Activated naive CD4-positive, alpha-beta T cell treated with anti-CD3 and anti-CD28 coated beads, Interleukin-2, amount 50 U/mL, for 72 hours (primary cell): Measurements from ENCODE around the gene PRR18. TPM values are rescaled to one million over a fixed set of nuclear protein-coding genes. Genes with fewer than 3 reads are reported as not detected.

ENCODE experiments used
- ATAC-seq, 2 donors: fragments of 150-1000 bp; cut with Tn5 transposase; 2 replicates each; pipeline ENCODE4 v1.10.0; 2021; ENCODE audit warnings: mild to moderate bottlenecking in 2 of 2, moderate library complexity in 2 of 2
- DNase-seq, 2 donors: peaks; one replicate each; pipeline ENCODE4 v3.0.0; 2021 to 2022; ENCODE audit warnings: low spot score in 2 of 2
- H3K27ac Mint-ChIP-seq, 2 donors: one replicate each; pipeline ENCODE4 v1.8.0; 2022; ENCODE audit warnings: mild to moderate bottlenecking in 2 of 2, mixed read lengths in 2 of 2
- H3K36me3 Mint-ChIP-seq, 2 donors: one replicate each; pipeline ENCODE4 v1.8.0; 2022; ENCODE audit warnings: mixed read lengths in 2 of 2
- H3K9me3 Mint-ChIP-seq, 2 donors: one replicate each; pipeline ENCODE4 v1.8.0; 2022; ENCODE audit warnings: mixed read lengths in 2 of 2
- total RNA-seq, 2 donors: library from RNA; stranded (reverse); gene quantifications; one replicate each; pipeline ENCODE4 v1.2.3, GENCODE V29; 2022

Gene PRR18
- total RNA-seq, 2 donors from 2014 or later: 0.14 TPM; not detected in 1

GRCh38 chr6:166293731-166294584 is 14.2 kb downstream of the PRR18 start:
- ATAC-seq (no peak), DNase-seq (no peak)
- H3K9me3 Mint-ChIP-seq: no peaks in the 10 kb centered on the region
- H3K36me3 Mint-ChIP-seq: no peaks in the 10 kb centered on the region
- no peak overlapping the region for H3K27ac Mint-ChIP-seq

GRCh38 chr6:166289207-166290060 is 18.8 kb downstream of the PRR18 start:
- DNase-seq (no peak), ATAC-seq (peak; percentile 72 to 82)
- no peak overlapping the region for H3K27ac Mint-ChIP-seq
- no peaks in the 10 kb centered on the region for H3K9me3 Mint-ChIP-seq
- no peaks in the 10 kb centered on the region for H3K36me3 Mint-ChIP-seq

GRCh38 chr6:166286839-166287271 is 21.3 kb downstream of the PRR18 start:
- no peak for DNase-seq
- Mint-ChIP-seq H3K27ac (no peak overlapping the region), H3K9me3 (no peaks in the 10 kb centered on the region), H3K36me3 (no peaks in the 10 kb centered on the region)
- ATAC-seq: peak; percentile 21 to 39

GRCh38 chr6:166285233-166285632 is 23.0 kb downstream of the PRR18 start:
- ATAC-seq (no peak), DNase-seq (no peak)
- Mint-ChIP-seq H3K27ac (no peak overlapping the region), H3K36me3 (no peaks in the 10 kb centered on the region), H3K9me3 (no peaks in the 10 kb centered on the region)

DNA sequence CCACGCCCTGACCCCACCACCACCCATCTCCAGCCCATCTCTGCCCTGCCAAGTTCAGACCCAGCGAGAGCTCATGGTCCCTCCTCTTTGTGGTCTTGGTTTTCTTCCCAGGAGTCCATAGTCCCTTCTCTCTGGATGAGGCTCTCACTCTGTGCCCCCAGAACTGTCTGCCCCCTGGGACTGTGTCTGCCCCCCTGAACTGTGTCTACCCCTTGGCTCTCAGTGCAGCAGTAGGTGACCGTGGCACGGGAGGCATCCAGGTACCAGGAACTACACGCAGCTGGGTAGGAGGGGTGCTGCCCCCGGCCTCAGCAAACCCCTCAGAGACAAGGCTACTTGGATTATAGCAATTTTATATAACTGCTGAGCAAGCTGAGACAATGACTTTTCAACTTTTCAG is 23.6 kb downstream of the PRR18 start:
- DNase-seq (no peak), ATAC-seq (no peak)
- Mint-ChIP-seq H3K9me3 (no peaks in the 10 kb centered on the region), H3K36me3 (no peaks in the 10 kb centered on the region), H3K27ac (no peak overlapping the region)

GRCh38 chr6:166282394-166283032 is 25.7 kb downstream of the PRR18 start:
- H3K27ac Mint-ChIP-seq: no peak overlapping the region
- DNase-seq (no peak), ATAC-seq (no peak)

GRCh38 chr6:166281104-166281503 is 27.1 kb downstream of the PRR18 start:
- Mint-ChIP-seq H3K36me3 (no peaks in the 10 kb centered on the region), H3K27ac (no peak overlapping the region), H3K9me3 (no peaks in the 10 kb centered on the region)
- no peak for ATAC-seq
- DNase-seq: no peak

More at GRCh38 chr6:166282394-166283032, 25.7 kb downstream of the PRR18 start:
- Mint-ChIP-seq H3K36me3 (no peaks in the 10 kb centered on the region), H3K9me3 (no peaks in the 10 kb centered on the region)

DNA sequence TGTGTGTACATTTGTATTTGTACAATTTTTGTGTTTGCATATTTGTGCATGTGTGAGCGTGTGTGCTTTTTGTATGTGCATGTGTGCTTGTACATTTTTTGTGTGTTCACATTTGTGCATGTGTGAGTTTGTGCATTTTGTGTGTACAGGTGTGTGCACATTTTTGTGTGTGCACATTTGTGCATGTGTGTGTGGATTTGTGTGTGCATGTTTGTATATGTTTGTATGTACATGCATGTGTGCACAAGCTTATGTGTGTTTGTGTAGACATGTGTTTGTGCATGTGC is 28.9 kb downstream of the PRR18 start:
- Mint-ChIP-seq H3K27ac (no peak overlapping the region), H3K36me3 (no peaks in the 10 kb centered on the region), H3K9me3 (no peaks in the 10 kb centered on the region)
- no peak for DNase-seq
- ATAC-seq: no peak

DNA sequence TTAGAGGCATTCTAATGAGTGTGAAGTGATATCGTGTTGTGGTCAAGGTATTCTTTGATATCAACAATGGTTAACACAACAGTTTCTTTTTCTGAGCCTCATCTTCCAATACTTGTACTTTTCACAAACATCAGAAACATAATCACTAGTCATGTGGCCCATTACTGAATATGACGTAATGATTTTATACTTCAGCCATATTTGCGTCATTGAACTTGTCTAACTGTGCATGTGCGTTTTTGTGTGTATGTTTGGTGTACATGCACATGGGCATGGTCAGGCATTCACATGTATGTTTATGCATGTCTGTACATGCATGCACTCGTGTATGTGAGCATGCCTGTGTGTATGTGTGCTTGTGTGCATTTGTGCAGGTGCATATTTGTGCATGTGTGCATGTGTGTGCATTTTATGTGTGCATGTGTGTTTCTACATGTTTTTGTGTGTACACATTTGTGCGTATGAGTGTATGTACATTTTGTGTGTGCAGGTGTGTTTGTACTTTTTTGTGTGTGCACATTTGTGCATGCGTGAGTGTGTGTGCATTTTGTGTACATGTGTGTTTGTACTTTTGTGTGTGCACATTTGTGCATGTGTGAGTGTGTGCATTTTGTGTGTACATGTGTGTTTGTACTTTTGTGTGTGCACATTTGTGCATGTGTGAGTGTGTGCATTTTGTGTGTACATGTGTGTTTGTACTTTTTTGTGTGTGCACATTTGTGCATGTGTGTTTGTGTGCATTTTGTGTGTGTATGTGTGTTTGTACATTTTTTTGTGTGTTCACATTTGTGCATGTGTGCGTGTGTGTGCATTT is 29.4 kb downstream of the PRR18 start:
- no peak for DNase-seq
- no peak for ATAC-seq
- no peaks in the 10 kb centered on the region for H3K9me3 Mint-ChIP-seq
- no peaks in the 10 kb centered on the region for H3K36me3 Mint-ChIP-seq
- H3K27ac Mint-ChIP-seq: no peak overlapping the region

GRCh38 chr6:166277892-166278578 is 30.2 kb downstream of the PRR18 start:
- no peaks in the 10 kb centered on the region for H3K36me3 Mint-ChIP-seq
- H3K9me3 Mint-ChIP-seq: no peaks in the 10 kb centered on the region
- ATAC-seq: peak in 1 of 2 donors; percentile 16
- no peak for DNase-seq
- H3K27ac Mint-ChIP-seq: no peak overlapping the region

DNA sequence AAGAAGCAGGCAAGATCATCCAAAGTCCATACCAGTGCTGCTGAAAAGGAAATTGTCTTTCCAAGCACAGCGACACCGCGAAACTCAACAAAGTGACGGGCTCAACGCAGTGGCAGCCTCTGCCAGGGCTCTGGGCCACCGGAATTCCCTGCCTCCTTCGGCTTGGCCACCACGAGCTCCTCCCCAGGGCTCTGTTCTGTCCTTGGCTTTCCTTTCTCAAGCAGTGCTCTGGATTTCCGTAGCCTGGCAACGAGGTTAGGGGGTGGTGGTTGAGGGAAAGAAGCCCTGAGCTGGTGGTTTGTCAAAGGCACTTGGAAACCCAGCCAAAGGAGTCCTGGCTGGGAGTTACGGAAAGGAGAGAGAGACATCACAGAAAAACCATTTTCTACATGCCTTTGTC is 31.2 kb downstream of the PRR18 start:
- no peaks in the 10 kb centered on the region for H3K36me3 Mint-ChIP-seq
- no peaks in the 10 kb centered on the region for H3K9me3 Mint-ChIP-seq
- no peak overlapping the region for H3K27ac Mint-ChIP-seq
- ATAC-seq (no peak), DNase-seq (no peak)

DNA sequence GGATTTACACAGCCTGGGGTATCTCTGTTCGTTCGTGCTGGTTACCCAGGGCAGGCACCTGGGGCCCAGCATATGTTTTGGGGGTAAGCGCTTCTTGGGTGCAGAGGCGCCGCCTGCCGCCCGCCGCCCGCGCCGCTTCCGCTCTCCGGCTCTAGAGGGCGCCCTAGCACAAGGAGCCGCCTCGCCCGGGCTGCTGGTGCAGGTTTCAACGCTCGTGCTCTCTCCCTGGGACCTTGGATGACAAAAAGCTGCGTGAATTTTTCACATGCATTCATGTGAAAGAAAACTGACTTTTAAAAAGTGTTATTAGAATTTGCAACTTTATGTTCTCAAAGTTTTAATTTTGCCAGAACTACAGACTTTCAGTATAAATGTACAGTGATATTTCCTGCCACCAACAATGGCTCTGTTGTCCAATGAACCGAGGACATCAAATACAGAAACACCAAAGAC is 32.5 kb downstream of the PRR18 start:
- no peaks in the 10 kb centered on the region for H3K36me3 Mint-ChIP-seq

DNA sequence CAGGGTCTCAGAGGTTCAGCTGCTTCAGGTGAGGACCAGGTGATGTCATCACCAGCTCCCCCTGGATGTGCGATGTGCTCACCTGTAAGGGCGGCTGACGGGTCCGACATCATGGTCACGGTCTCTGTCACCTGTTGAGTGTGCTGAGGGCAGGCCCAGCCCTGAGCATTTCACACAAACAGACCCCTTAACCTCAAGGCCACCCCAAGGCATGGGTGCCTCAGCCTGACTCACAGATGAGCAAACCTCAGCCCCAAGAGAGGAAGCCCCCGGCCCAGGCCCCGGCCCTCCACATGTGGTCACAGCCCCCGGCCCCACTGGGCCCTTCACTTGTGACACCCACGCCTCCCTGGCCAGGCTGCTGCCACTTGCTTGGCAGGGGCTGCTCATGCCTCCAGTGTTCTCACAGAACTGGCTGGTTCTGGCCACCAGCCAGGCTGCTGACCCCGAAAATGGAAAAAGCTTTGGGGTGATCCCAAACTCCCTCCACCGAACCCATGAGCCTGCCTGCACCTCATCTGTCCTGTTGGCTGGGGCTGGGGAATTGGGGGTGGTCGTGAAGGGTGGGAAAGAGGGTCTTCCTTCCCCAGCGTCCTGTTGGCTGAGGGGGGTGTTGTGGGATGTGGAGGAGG is 33.3 kb downstream of the PRR18 start:
- DNase-seq (no peak), ATAC-seq (no peak)
- H3K9me3 Mint-ChIP-seq: no peaks in the 10 kb centered on the region
- no peak overlapping the region for H3K27ac Mint-ChIP-seq
- no peaks in the 10 kb centered on the region for H3K36me3 Mint-ChIP-seq

More for the DNA sequence above, 32.5 kb downstream of the PRR18 start:
- DNase-seq (peak in 1 of 2 donors; percentile 95), ATAC-seq (peak; percentile 80 to 89)
- Mint-ChIP-seq H3K27ac (no peak overlapping the region), H3K9me3 (no peaks in the 10 kb centered on the region)

GRCh38 chr6:166274163-166274562 is 34.0 kb downstream of the PRR18 start:
- DNase-seq: no peak
- Mint-ChIP-seq H3K36me3 (no peaks in the 10 kb centered on the region), H3K9me3 (no peaks in the 10 kb centered on the region), H3K27ac (no peak overlapping the region)
- no peak for ATAC-seq

DNA sequence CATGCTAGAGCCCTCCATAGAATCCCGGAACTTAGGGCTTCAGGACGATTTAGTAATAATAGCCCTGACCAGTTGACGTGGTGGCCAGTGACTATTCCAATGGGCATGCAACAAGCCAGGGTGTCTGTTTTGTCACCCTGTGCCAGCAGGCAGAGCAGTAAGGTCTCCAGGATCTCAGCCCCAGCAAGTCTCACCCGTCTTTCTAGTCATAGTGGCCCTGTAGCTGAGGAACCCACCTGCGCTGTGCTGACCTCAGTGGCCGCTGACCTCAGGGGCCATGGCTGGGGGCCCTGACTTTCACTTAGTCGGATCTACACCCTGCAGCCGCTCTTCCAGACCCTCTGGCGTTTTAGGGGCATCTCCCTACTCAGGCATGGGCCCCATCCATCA is 36.8 kb downstream of the PRR18 start:
- ATAC-seq (no peak), DNase-seq (no peak)
- no peak overlapping the region for H3K27ac Mint-ChIP-seq
- no peaks in the 10 kb centered on the region for H3K36me3 Mint-ChIP-seq
- no peaks in the 10 kb centered on the region for H3K9me3 Mint-ChIP-seq
